ENCODE data around the gene LRMDA. TPM values are rescaled to one million over a fixed set of nuclear protein-coding genes. Genes with fewer than 3 reads are reported as not detected.

Gene LRMDA
- total and polyA plus RNA-seq, 2 of the 4 experiments (the other 2 are of a cell fraction) = 0.07 TPM; not detected in 1

GRCh38 chr10:76436401-76436811 is 1005.0 kb downstream of the LRMDA start:
- dilution Hi-C loops (cut with HindIII; ENCODE audit: low sequenced_read_pairs, unreplicated experiment) = no loop called here
- Histone ChIP-seq H3K79me1 (ENCODE audit: low read depth in 1 of 2, low read length in 2 of 2) (no peaks in the 10 kb centered on the region), H4K8ac (ENCODE audit: low read depth in 2 of 2, low read length in 2 of 2) (no peak overlapping the region), H3K27me3 (ENCODE audit: control insufficient read depth, insufficient read depth, low read length) (no peaks in the 10 kb centered on the region), H2BK20ac (ENCODE audit: low read depth, low read length) (no peak overlapping the region), H3K4ac (ENCODE audit: low read depth, low read length) (no peak overlapping the region), H3K56ac (ENCODE audit: extremely low read depth, insufficient read depth, low read length) (no peak overlapping the region), H4K91ac (ENCODE audit: insufficient read depth, low read depth, low read length) (no peak overlapping the region), H3K9me1 (ENCODE audit: insufficient read depth, low read length) (peaks cover 9% of the 10 kb centered on the region; the same call in 1 of the 2 replicates), H3K27ac (ENCODE audit: insufficient read depth, low read length) (no peak overlapping the region), H2BK15ac (ENCODE audit: low read depth, low read length) (no peak overlapping the region), H2BK120ac (ENCODE audit: low read depth, low read length) (peak overlapping the region; percentile 13; the same call in 1 of the 2 replicates), H3K9me3 (ENCODE audit: control insufficient read depth, insufficient read depth, low read length) (no peaks in the 10 kb centered on the region), H2AK9ac (replicated peaks; ENCODE audit: low read depth, low read length, poor library complexity) (no peak overlapping the region), H3K4me1 (ENCODE audit: control insufficient read depth, insufficient read depth, low read length) (peaks cover 6% of the 10 kb centered on the region; the same call in 1 of the 2 replicates), H3K4me3 (ENCODE audit: insufficient read depth, low read depth, low read length) (no peak overlapping the region), H3K36me3 (ENCODE audit: control insufficient read depth, insufficient read depth, low read length) (no peaks in the 10 kb centered on the region), H3K23ac (ENCODE audit: low read depth, low read length) (no peak overlapping the region), H3K18ac (ENCODE audit: low read depth, low read length) (no peak overlapping the region), H3K4me2 (ENCODE audit: low read depth, low read length) (no peak overlapping the region), H3K9ac (ENCODE audit: low read depth, low read length) (no peak overlapping the region), H3K14ac (replicated peaks; ENCODE audit: low read depth, low read length) (0 out of 2 replicates have a peak overlapping the region, but pooled peaks have one; percentile 1), H2BK5ac (ENCODE audit: low read depth, low read length, poor library complexity, severe bottlenecking) (no peak overlapping the region), H4K5ac (ENCODE audit: low read depth, low read length) (no peak overlapping the region), H2AFZ (replicated peaks; ENCODE audit: low read length, poor library complexity) (peak overlapping the region; percentile 15), H2AK5ac (ENCODE audit: low read depth, low read length) (peak overlapping the region; percentile 7; the same call in 1 of the 2 replicates), H4K20me1 (ENCODE audit: insufficient read depth, low read length) (no peaks in the 10 kb centered on the region)
- no peak for TF ChIP-seq NFE2L2 (IDR thresholded peaks at IDR 0.05; ENCODE audit: low read depth, low read length)
- TF ChIP-seq CEBPB (IDR thresholded peaks at IDR 0.05; ENCODE audit: low read depth, low read length) = no peak
- no peak for TF ChIP-seq RFX5 (IDR thresholded peaks at IDR 0.05; ENCODE audit: low read depth, low read length)
- TF ChIP-seq MXI1 (IDR thresholded peaks at IDR 0.05; ENCODE audit: borderline replicate concordance, low read depth, low read length) = no peak
- no peak for TF ChIP-seq BHLHE40 (IDR thresholded peaks at IDR 0.05; ENCODE audit: low read depth, low read length)
- no peak for TF ChIP-seq ELK1 (IDR thresholded peaks at IDR 0.05; ENCODE audit: borderline replicate concordance, low read depth, low read length)
- TF ChIP-seq CHD1 (IDR thresholded peaks at IDR 0.05; ENCODE audit: low read depth, low read length) = no peak
- TF ChIP-seq SMC3 (IDR thresholded peaks at IDR 0.05; ENCODE audit: low read depth, low read length) = no peak
- no peak for TF ChIP-seq POLR2A (IDR thresholded peaks at IDR 0.05; ENCODE audit: low read depth, low read length)
- TF ChIP-seq RCOR1 (IDR thresholded peaks at IDR 0.05; ENCODE audit: insufficient replicate concordance, low read length) = no peak
- no peak for TF ChIP-seq CTCF (conservative IDR thresholded peaks at IDR 0.05; ENCODE audit: low read depth, low read length)
- ATAC-seq (ENCODE audit: low read depth) (no peak), DNase-seq (no peak)
- no TSS peak for BruUV-seq (replicated peaks)
- in situ Hi-C loops (cut with MboI; ENCODE audit: low sequenced_read_pairs) = no loop called here
- CTCF ChIA-PET = no interaction called here
- POLR2A ChIA-PET (ENCODE audit: unreplicated experiment) = interaction anchor here (0.5 kb wide), 1 partner anchor 15 kb away, joined by 23 read pairs; no protein-coding TSS in a partner anchor
- no CpG with 5 or more reads among the region's 5 CpGs for WGBS, 2 experiments (ENCODE audit: extremely low coverage in 2 of 2, insufficient read length in 1 of 2)
- intact Hi-C loops (cut with micrococcal nuclease) = loop anchor here (10.0 kb wide), 4 partner anchors 332 to 1032 kb away; partner anchors contain the start of gene ZNF503

Measured in IMR-90 (cell line).